SK-N-MC (cell line): Measurements from ENCODE around the gene PEAK3.

Experiments used
- FOXP2 ChIP-seq: optimal IDR thresholded peaks from 2 replicates; pipeline ENCODE3; 2011; ENCODE audit warnings: mild to moderate bottlenecking, moderate library complexity; ENCODE audit not compliant: insufficient read depth; ENCODE audit errors: extremely low read length, control extremely low read depth
- POLR2AphosphoS5 ChIP-seq: IDR thresholded peaks from 2 replicates; pipeline ENCODE4 v1.6.1; 2012; ENCODE audit warnings: mild to moderate bottlenecking, low read depth, low read length, borderline replicate concordance

DNA sequence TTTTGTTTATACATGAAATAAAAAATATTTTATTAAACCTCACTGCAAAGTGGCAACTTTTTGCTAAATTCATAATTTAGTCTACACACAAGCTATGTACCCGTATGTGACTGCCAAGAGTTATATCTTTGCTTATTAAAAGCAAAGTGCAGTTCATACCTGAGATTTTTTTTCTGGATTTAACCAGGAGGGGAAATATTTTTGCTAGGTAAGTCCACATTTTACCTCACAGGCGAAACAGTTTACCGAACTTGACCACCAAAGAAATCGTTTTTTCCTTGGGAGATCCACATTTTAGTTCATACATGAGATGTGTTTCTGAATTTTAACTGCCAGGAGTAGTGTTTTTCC is 13.5 kb downstream of the PEAK3 start:
- TF ChIP-seq POLR2AphosphoS5 (no peak), FOXP2 (no peak)
